Activated CD8-positive, alpha-beta T cell treated with anti-CD3 and anti-CD28 coated beads for 36 hours (primary cell): ENCODE results near the gene ANG. TPM values are rescaled to one million over a fixed set of nuclear protein-coding genes. Genes with fewer than 3 reads are reported as not detected.

Source experiments
- ATAC-seq: fragments of 200-7000 bp; cut with Tn5 transposase; one replicate; pipeline ENCODE4 v1.10.0; 2021; ENCODE audit warnings: mild to moderate bottlenecking, moderate library complexity
- CTCF ChIA-PET: fragments of 350-600 bp; sonication (Branson Sonifier 250); formaldehyde crosslinking; loops from one replicate; lab custom pipeline; 2021; ENCODE audit warnings: antibody characterized with exemption; lab: Charles Lee
- POLR2A ChIA-PET: fragments of 350-600 bp; sonication (Branson Sonifier 250); formaldehyde crosslinking; loops from one replicate; lab custom pipeline; 2021; ENCODE audit warnings: antibody characterized with exemption; lab: Charles Lee
- DNase-seq: peaks from one replicate; pipeline ENCODE4 v3.0.0-alpha.2; 2020
- H3K27ac Mint-ChIP-seq: one replicate; pipeline ENCODE4 v1.8.0; 2021; ENCODE audit warnings: mild to moderate bottlenecking, mixed read lengths
- H3K27me3 Mint-ChIP-seq: one replicate; pipeline ENCODE4 v1.8.0; 2021; ENCODE audit warnings: mixed read lengths
- H3K36me3 Mint-ChIP-seq: one replicate; pipeline ENCODE4 v1.8.0; 2021; ENCODE audit warnings: low read depth, mixed read lengths
- H3K4me1 Mint-ChIP-seq: one replicate; pipeline ENCODE4 v1.8.0; 2021; ENCODE audit warnings: low read depth, mixed read lengths
- H3K4me3 Mint-ChIP-seq: one replicate; pipeline ENCODE4 v1.8.0; 2021; ENCODE audit warnings: mild to moderate bottlenecking, moderate library complexity, mixed read lengths
- H3K9me3 Mint-ChIP-seq: one replicate; pipeline ENCODE4 v1.8.0; 2021; ENCODE audit warnings: mixed read lengths
- intact Hi-C: fragments of 100-400 bp; cut with micrococcal nuclease; formaldehyde crosslinking; loops from one replicate; pipeline ENCODE4 v1.10.0; 2022
- total RNA-seq, 2 experiments: library from RNA; stranded (reverse); gene quantifications; one replicate each; pipeline ENCODE4 v1.2.3, GENCODE V29; 2021
- TF ChIP-seq, protein P1 (sequence below): fragments of 200-600 bp; IDR thresholded peaks from one replicate; pipeline ENCODE4 v1.8.0; 2022; ENCODE audit warnings: antibody characterized with exemption, mild to moderate bottlenecking

Gene ANG
- total RNA-seq, 2 experiments from 2014 or later = 0.87 to 0.92 TPM

DNA sequence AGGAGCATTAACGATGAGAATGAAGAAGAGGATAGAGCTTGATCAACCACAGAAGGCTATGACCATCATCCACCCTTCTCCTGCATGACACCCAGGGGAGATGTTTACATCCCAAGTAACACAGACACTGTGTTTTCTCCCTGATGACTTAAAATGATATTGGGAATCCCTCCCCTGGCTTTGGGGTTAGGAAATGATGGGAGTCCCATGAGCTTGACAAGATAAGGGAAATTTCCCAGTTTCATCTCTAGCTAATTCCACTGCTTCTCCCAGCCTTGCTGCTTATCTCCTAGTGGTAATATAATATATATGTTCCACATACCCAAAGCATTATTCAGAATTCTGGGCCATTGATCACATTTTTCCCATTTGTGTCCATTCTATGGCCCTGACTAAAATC lies 43.1 kb upstream of the ANG start:
- Mint-ChIP-seq H3K36me3 (no peaks in the 10 kb centered on the region), H3K27ac (no peak overlapping the region), H3K9me3 (no peaks in the 10 kb centered on the region), H3K4me3 (no peak overlapping the region), H3K27me3 (peaks cover 24% of the 10 kb centered on the region), H3K4me1 (no peaks in the 10 kb centered on the region)
- CTCF ChIA-PET = interaction anchor here (0.9 kb wide), 1 partner anchor 18 kb away, joined by 3 read pairs; no protein-coding TSS in a partner anchor
- TF ChIP-seq, protein P1, sequence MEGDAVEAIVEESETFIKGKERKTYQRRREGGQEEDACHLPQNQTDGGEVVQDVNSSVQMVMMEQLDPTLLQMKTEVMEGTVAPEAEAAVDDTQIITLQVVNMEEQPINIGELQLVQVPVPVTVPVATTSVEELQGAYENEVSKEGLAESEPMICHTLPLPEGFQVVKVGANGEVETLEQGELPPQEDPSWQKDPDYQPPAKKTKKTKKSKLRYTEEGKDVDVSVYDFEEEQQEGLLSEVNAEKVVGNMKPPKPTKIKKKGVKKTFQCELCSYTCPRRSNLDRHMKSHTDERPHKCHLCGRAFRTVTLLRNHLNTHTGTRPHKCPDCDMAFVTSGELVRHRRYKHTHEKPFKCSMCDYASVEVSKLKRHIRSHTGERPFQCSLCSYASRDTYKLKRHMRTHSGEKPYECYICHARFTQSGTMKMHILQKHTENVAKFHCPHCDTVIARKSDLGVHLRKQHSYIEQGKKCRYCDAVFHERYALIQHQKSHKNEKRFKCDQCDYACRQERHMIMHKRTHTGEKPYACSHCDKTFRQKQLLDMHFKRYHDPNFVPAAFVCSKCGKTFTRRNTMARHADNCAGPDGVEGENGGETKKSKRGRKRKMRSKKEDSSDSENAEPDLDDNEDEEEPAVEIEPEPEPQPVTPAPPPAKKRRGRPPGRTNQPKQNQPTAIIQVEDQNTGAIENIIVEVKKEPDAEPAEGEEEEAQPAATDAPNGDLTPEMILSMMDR = no peak
- no peak for DNase-seq
- intact Hi-C loops = no loop called here
- POLR2A ChIA-PET = no interaction called here
- no peak for ATAC-seq

DNA sequence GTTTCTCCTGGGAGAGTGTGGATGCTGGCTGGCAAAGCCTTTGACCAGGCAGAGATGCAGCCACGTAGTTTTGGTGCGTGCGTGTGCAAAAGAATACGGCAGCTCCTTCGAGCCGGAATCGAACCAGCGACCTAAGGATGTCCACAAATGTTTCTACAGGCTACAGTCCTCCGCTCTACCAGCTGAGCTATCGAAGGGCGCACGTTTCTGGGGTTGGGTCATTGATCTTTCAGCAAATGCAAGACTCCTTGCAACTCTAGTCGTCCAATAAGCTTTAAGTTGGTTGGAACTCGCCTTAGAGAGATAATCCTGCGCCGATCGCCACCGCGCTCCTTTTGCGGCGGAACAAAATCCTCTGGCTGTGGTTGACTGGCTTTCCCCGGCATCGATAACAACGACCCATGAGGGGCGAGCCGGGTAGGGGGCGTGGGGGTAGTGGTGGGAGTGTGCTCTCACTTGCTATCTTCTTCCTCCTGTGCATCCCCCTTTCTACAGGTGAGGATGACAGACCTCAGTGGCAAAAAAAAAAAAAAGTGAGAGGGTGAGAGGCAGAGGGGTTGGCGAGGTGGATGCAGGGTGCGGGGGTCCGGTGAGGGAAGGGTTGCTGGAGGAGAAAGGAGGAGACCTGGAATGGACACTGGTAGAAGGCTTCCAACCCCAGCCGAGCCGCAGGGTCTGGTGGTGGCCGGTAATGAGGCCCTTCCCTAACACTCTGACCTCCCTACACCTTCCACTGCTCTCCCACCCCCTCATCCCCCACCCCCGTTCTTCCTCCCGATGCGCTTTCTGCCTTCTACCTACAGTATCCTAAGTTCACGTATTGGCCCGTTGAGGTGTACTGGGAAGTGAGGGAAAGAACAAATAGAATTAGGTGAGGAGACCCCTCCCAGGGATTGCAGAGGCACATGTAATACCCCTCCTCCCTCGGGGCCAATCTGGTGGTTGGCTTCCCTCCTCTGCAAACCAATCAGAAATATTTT lies 35.3 kb upstream of the ANG start:
- POLR2A ChIA-PET = no interaction called here
- Mint-ChIP-seq H3K27ac (no peak overlapping the region), H3K4me1 (peaks cover 19% of the 10 kb centered on the region), H3K4me3 (peak overlapping the region; percentile 65), H3K36me3 (no peaks in the 10 kb centered on the region), H3K27me3 (peaks cover 58% of the 10 kb centered on the region), H3K9me3 (no peaks in the 10 kb centered on the region)
- CTCF ChIA-PET = interaction anchor here (2.2 kb wide), 1 partner anchor 38 kb away, joined by 7 read pairs; no protein-coding TSS in a partner anchor
- DNase-seq (peak; percentile 86), ATAC-seq (peak; percentile 86)
- TF ChIP-seq, protein P1 = no peak
- intact Hi-C loops = loop anchor here (2.0 kb wide), 1 partner anchor 20 kb away; no protein-coding TSS in a partner anchor

DNA sequence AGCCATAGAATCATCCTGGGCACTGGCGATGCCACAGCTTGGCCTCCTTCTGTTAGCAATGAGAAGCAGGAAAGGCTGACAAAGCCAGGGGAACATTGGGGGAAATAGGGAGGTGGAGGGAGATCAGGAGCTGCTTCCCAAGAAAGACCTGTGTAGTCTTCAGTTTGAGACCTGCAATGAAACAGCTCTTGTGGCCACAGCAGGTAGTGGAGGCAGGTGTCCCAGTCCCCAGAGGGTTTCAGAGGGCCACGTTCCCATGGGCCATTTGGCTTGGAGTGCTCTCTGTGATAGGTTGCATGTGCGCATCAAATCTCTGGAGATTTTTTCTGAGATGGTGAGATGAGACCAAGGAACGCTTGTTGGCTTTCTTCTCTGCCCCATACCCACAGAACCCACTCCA lies 32.7 kb upstream of the ANG start:
- Mint-ChIP-seq H3K4me1 (peaks cover 19% of the 10 kb centered on the region), H3K36me3 (no peaks in the 10 kb centered on the region), H3K27ac (no peak overlapping the region), H3K4me3 (no peak overlapping the region), H3K9me3 (no peaks in the 10 kb centered on the region), H3K27me3 (peaks cover 57% of the 10 kb centered on the region)
- no peak for ATAC-seq
- ChIA-PET CTCF (interaction anchor here (1.0 to 9.2 kb wide), 6 partner anchors 12 to 217 kb away, joined by 3 to 69 read pairs (median 8); partner anchors contain the start of genes ANG and RNASE4), POLR2A (interaction anchor here (0.9 to 1.0 kb wide), 2 partner anchors 26 to 38 kb away, joined by 3 to 5 read pairs; no protein-coding TSS in a partner anchor)
- no peak for DNase-seq
- TF ChIP-seq, protein P1 = no peak
- intact Hi-C loops = no loop called here

DNA sequence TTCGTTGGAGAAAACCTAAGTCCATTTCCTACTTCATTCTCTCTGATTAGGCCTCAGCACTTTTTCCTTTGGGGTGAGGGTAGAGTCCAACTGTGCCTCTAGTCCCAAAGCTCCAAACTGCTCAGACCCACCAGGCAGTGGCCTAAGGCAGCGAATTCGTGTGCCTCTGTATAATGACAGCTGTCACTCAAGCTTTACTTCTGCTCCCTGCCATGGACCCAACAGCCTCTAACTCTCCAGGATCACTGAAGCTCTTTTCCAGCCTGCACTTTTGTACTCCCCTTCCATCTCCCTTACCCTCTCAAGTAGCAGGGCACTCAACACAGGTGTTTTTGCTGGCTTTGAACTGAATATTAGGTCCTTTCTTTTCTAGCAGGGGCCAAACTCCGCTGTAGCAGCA lies 32.3 kb upstream of the ANG start:
- Mint-ChIP-seq H3K4me3 (no peak overlapping the region), H3K27me3 (peaks cover 55% of the 10 kb centered on the region), H3K4me1 (peaks cover 19% of the 10 kb centered on the region), H3K36me3 (no peaks in the 10 kb centered on the region), H3K27ac (no peak overlapping the region), H3K9me3 (no peaks in the 10 kb centered on the region)
- ChIA-PET CTCF (interaction anchor here (1.0 to 9.2 kb wide), 6 partner anchors 12 to 217 kb away, joined by 3 to 69 read pairs (median 8); partner anchors contain the start of genes ANG and RNASE4), POLR2A (interaction anchor here (0.6 to 1.0 kb wide), 3 partner anchors 15 to 38 kb away, joined by 3 to 5 read pairs (median 3); no protein-coding TSS in a partner anchor)
- DNase-seq = no peak
- ATAC-seq = no peak
- TF ChIP-seq, protein P1 = no peak
- intact Hi-C loops = no loop called here
